ENCODE measurements around the gene SRSF6.

- TF ChIP-seq, protein P1, sequence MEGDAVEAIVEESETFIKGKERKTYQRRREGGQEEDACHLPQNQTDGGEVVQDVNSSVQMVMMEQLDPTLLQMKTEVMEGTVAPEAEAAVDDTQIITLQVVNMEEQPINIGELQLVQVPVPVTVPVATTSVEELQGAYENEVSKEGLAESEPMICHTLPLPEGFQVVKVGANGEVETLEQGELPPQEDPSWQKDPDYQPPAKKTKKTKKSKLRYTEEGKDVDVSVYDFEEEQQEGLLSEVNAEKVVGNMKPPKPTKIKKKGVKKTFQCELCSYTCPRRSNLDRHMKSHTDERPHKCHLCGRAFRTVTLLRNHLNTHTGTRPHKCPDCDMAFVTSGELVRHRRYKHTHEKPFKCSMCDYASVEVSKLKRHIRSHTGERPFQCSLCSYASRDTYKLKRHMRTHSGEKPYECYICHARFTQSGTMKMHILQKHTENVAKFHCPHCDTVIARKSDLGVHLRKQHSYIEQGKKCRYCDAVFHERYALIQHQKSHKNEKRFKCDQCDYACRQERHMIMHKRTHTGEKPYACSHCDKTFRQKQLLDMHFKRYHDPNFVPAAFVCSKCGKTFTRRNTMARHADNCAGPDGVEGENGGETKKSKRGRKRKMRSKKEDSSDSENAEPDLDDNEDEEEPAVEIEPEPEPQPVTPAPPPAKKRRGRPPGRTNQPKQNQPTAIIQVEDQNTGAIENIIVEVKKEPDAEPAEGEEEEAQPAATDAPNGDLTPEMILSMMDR (IDR thresholded peaks at IDR 0.05): no peak
- no peak for TF ChIP-seq POLR2A (IDR thresholded peaks at IDR 0.05)
These were observed 23.1 kb upstream of the SRSF6 start for GRCh38 chr20:43434565-43434964.
